HCT116 (cell line): ENCODE results near the gene C10orf90.

Experiments
- CEBPB ChIP-seq: IDR thresholded peaks from 2 replicates; pipeline ENCODE4 v1.6.1; 2012; ENCODE audit warnings: low read depth
- EZH2 ChIP-seq: fragments of 200-600 bp; sonication (generic); IDR thresholded peaks from 2 replicates; pipeline ENCODE4 v1.6.1; 2017; ENCODE audit warnings: antibody characterized with exemption, mixed run types
- POLR2A ChIP-seq: IDR thresholded peaks from 2 replicates; pipeline ENCODE4 v1.7.0; 2011; ENCODE audit warnings: borderline replicate concordance; ENCODE audit not compliant: insufficient read depth, insufficient read length; ENCODE audit errors: extremely low read depth
- SIN3A ChIP-seq: IDR thresholded peaks from 2 replicates; pipeline ENCODE4 v1.6.1; 2012; ENCODE audit warnings: low read depth
- TCF7L2 ChIP-seq: IDR thresholded peaks from 2 replicates; pipeline ENCODE4 v1.7.0; 2011; ENCODE audit warnings: borderline replicate concordance, inconsistent platforms; ENCODE audit not compliant: insufficient read depth, insufficient read length; ENCODE audit errors: extremely low read depth
- YY1 ChIP-seq: IDR thresholded peaks from 2 replicates; pipeline ENCODE4 v1.6.1; 2011; ENCODE audit warnings: low read length, low read depth, moderate library complexity, mild to moderate bottlenecking; ENCODE audit not compliant: insufficient replicate concordance; ENCODE audit errors: extremely low read depth
- TF ChIP-seq, protein P1 (sequence below), 3 experiments: fragments of 200-600 bp in 1 of 3; sonication (generic) in 1 of 3; IDR thresholded peaks in 2 of 3; conservative IDR thresholded peaks in 1 of 3; 2 replicates each; pipeline ENCODE4 v1.5.1; 2012 to 2017; ENCODE audit warnings: low read depth in 2 of 3, low read length in 2 of 3, antibody characterized with exemption in 1 of 3, borderline replicate concordance in 1 of 3, control low read depth in 1 of 3, mild to moderate bottlenecking in 1 of 3, mixed read lengths in 1 of 3, mixed run types in 1 of 3, moderate library complexity in 1 of 3; ENCODE audit not compliant: insufficient read depth in 1 of 3
- TF ChIP-seq, protein P2 (sequence below): IDR thresholded peaks from 2 replicates; pipeline ENCODE4 v1.6.1; 2012; ENCODE audit warnings: low read depth

DNA sequence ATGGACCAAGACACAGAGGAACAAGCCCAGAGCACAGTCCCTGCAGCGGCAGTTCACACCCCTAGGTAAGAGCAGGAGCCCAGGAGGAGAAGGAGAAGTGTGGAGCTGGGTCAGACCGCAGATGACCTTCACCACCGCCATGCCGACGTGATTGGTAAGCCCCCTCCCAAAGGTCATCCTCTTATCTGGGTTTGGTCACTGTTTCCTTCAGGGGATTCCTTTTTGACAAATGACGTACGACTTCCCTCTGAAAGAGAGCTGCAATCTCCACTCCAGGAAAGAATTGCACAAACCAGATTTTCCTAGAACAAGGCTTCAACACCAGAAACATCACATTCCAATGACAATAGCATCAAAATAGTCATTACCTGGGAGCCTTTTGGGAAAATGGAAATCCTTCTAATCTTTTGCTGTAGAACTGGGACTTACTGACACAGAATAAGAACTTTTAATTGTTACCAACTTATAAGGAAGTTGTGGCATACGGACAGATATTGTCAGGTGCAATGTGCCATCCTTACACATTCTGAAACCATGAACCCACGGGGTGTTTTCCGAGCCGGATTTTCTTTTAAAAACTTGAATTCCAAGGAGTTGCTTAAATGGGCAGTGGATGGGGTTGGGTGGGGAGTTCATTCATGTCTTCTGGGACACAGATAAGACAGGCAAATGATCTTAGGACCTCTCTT, 261.4 kb downstream of the C10orf90 start:
- TF ChIP-seq POLR2A (no peak), TCF7L2 (no peak), CEBPB (no peak), EZH2 (no peak), YY1 (no peak), SIN3A (no peak)
- TF ChIP-seq, protein P1, sequence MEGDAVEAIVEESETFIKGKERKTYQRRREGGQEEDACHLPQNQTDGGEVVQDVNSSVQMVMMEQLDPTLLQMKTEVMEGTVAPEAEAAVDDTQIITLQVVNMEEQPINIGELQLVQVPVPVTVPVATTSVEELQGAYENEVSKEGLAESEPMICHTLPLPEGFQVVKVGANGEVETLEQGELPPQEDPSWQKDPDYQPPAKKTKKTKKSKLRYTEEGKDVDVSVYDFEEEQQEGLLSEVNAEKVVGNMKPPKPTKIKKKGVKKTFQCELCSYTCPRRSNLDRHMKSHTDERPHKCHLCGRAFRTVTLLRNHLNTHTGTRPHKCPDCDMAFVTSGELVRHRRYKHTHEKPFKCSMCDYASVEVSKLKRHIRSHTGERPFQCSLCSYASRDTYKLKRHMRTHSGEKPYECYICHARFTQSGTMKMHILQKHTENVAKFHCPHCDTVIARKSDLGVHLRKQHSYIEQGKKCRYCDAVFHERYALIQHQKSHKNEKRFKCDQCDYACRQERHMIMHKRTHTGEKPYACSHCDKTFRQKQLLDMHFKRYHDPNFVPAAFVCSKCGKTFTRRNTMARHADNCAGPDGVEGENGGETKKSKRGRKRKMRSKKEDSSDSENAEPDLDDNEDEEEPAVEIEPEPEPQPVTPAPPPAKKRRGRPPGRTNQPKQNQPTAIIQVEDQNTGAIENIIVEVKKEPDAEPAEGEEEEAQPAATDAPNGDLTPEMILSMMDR (IDR thresholded peaks at IDR 0.05 in 2 of 3, conservative IDR thresholded peaks at IDR 0.05 in 1 of 3; ENCODE audit: borderline replicate concordance in 1 of 3, insufficient read depth in 1 of 3, low read depth in 2 of 3, low read length in 2 of 3) = no peak
- TF ChIP-seq, protein P2, sequence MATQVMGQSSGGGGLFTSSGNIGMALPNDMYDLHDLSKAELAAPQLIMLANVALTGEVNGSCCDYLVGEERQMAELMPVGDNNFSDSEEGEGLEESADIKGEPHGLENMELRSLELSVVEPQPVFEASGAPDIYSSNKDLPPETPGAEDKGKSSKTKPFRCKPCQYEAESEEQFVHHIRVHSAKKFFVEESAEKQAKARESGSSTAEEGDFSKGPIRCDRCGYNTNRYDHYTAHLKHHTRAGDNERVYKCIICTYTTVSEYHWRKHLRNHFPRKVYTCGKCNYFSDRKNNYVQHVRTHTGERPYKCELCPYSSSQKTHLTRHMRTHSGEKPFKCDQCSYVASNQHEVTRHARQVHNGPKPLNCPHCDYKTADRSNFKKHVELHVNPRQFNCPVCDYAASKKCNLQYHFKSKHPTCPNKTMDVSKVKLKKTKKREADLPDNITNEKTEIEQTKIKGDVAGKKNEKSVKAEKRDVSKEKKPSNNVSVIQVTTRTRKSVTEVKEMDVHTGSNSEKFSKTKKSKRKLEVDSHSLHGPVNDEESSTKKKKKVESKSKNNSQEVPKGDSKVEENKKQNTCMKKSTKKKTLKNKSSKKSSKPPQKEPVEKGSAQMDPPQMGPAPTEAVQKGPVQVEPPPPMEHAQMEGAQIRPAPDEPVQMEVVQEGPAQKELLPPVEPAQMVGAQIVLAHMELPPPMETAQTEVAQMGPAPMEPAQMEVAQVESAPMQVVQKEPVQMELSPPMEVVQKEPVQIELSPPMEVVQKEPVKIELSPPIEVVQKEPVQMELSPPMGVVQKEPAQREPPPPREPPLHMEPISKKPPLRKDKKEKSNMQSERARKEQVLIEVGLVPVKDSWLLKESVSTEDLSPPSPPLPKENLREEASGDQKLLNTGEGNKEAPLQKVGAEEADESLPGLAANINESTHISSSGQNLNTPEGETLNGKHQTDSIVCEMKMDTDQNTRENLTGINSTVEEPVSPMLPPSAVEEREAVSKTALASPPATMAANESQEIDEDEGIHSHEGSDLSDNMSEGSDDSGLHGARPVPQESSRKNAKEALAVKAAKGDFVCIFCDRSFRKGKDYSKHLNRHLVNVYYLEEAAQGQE = no peak
